Neuronal stem cell (in vitro differentiated cells): ENCODE results near the gene SEPHS1.

Experiments used
- DNase-seq: peaks from one replicate; pipeline ENCODE4 v3.0.0-alpha.2; 2013; ENCODE audit warnings: low spot score
- H2AFZ ChIP-seq: one replicate; pipeline ENCODE4 v1.6.1; 2013; ENCODE audit warnings: mild to moderate bottlenecking, low read length, inconsistent platforms
- H2AK5ac ChIP-seq: 2 replicates; pipeline ENCODE4 v1.6.1; 2013; ENCODE audit warnings: low read depth, mild to moderate bottlenecking, inconsistent platforms, low read length, moderate library complexity, mixed read lengths
- H2BK120ac ChIP-seq: 2 replicates; pipeline ENCODE4 v1.6.1; 2013; ENCODE audit warnings: low read depth, mild to moderate bottlenecking, inconsistent platforms, low read length, moderate library complexity, mixed read lengths
- H2BK12ac ChIP-seq: one replicate; pipeline ENCODE4 v1.6.1; 2013; ENCODE audit warnings: low read length, inconsistent platforms
- H2BK15ac ChIP-seq: 2 replicates; pipeline ENCODE4 v1.6.1; 2013; ENCODE audit warnings: mild to moderate bottlenecking, low read length, inconsistent platforms, mixed read lengths
- H2BK5ac ChIP-seq: one replicate; pipeline ENCODE4 v1.6.1; 2013; ENCODE audit warnings: inconsistent platforms, mild to moderate bottlenecking, low read length, moderate library complexity
- H3K14ac ChIP-seq: one replicate; pipeline ENCODE4 v1.6.1; 2013; ENCODE audit warnings: low read length, inconsistent platforms
- H3K18ac ChIP-seq: 2 replicates; pipeline ENCODE4 v1.6.1; 2013; ENCODE audit warnings: low read length, inconsistent platforms
- H3K23ac ChIP-seq: 2 replicates; pipeline ENCODE4 v1.6.1; 2013; ENCODE audit warnings: low read depth, mild to moderate bottlenecking, mixed read lengths, low read length, inconsistent platforms; ENCODE audit not compliant: poor library complexity
- H3K27ac ChIP-seq: replicated peaks from 3 replicates; pipeline ENCODE4 v1.5.1; 2013; ENCODE audit warnings: low read length, inconsistent platforms
- H3K27me3 ChIP-seq, 3 experiments: 2 replicates each; pipeline ENCODE4 v1.6.1; 2013; ENCODE audit warnings: low read length in 3 of 3, mild to moderate bottlenecking in 2 of 3, inconsistent platforms in 1 of 3, low read depth in 1 of 3, mixed read lengths in 1 of 3, moderate library complexity in 1 of 3; ENCODE audit not compliant: control insufficient read depth in 3 of 3, insufficient read depth in 3 of 3
- H3K36me3 ChIP-seq, 2 donors: replicated peaks in 1 of 2; 2 replicates each; pipeline ENCODE4 v1.6.1; 2013; ENCODE audit warnings: low read length in 2 of 2; ENCODE audit not compliant: control insufficient read depth in 2 of 2, insufficient read depth in 2 of 2
- H3K4ac ChIP-seq: 2 replicates; pipeline ENCODE4 v1.6.1; 2013; ENCODE audit warnings: inconsistent platforms, mild to moderate bottlenecking, low read length, moderate library complexity
- H3K4me1 ChIP-seq, 2 donors: 1 replicate in 1 of 2; 2 replicates in 1 of 2; pipeline ENCODE4 v1.6.1; 2013; ENCODE audit warnings: low read length in 2 of 2, low read depth in 1 of 2; ENCODE audit not compliant: control insufficient read depth in 2 of 2, insufficient read depth in 1 of 2
- H3K4me2 ChIP-seq: one replicate; pipeline ENCODE4 v1.6.1; 2013; ENCODE audit warnings: mild to moderate bottlenecking, low read length, inconsistent platforms; ENCODE audit not compliant: insufficient read depth, poor library complexity, severe bottlenecking
- H3K4me3 ChIP-seq, 2 donors: 2 replicates each; pipeline ENCODE4 v1.5.1; 2013; ENCODE audit warnings: low read length in 2 of 2, mild to moderate bottlenecking in 2 of 2, inconsistent platforms in 1 of 2, moderate library complexity in 1 of 2
- H3K79me1 ChIP-seq: one replicate; pipeline ENCODE4 v1.6.1; 2013; ENCODE audit warnings: low read depth, mild to moderate bottlenecking, inconsistent platforms, low read length, moderate library complexity
- H3K9ac ChIP-seq: one replicate; pipeline ENCODE4 v1.6.1; 2013; ENCODE audit warnings: mild to moderate bottlenecking, low read depth, low read length, inconsistent platforms; ENCODE audit not compliant: poor library complexity
- H3K9me3 ChIP-seq, 2 donors: replicated peaks in 1 of 2; 2 replicates each; pipeline versions ENCODE3 to v1.6.1; 2013; ENCODE audit warnings: low read length in 2 of 2, mild to moderate bottlenecking in 2 of 2, inconsistent platforms in 1 of 2, low read depth in 1 of 2, mixed read lengths in 1 of 2, moderate library complexity in 1 of 2; ENCODE audit not compliant: control insufficient read depth in 2 of 2, insufficient read depth in 1 of 2
- H4K8ac ChIP-seq: one replicate; pipeline ENCODE4 v1.6.1; 2013; ENCODE audit warnings: low read depth, mild to moderate bottlenecking, inconsistent platforms, low read length, moderate library complexity
- H4K91ac ChIP-seq: one replicate; pipeline ENCODE4 v1.6.1; 2013; ENCODE audit warnings: low read length, low read depth, mild to moderate bottlenecking, inconsistent platforms; ENCODE audit not compliant: poor library complexity
- WGBS, 2 donors: extraction: QIAGEN DNeasy Blood & Tissue Kit; methylation state at CpG; one replicate each; pipeline ENCODE4 v1.1.7; 2013; ENCODE audit warnings: missing lambda C conversion rate in 2 of 2, mixed read lengths in 1 of 2; ENCODE audit not compliant: insufficient read length in 2 of 2, insufficient replicate concordance in 1 of 2; ENCODE audit errors: extremely low coverage in 2 of 2; 5-methylcytosine and 5-hydroxymethylcytosine counted together

Gene SEPHS1

DNA sequence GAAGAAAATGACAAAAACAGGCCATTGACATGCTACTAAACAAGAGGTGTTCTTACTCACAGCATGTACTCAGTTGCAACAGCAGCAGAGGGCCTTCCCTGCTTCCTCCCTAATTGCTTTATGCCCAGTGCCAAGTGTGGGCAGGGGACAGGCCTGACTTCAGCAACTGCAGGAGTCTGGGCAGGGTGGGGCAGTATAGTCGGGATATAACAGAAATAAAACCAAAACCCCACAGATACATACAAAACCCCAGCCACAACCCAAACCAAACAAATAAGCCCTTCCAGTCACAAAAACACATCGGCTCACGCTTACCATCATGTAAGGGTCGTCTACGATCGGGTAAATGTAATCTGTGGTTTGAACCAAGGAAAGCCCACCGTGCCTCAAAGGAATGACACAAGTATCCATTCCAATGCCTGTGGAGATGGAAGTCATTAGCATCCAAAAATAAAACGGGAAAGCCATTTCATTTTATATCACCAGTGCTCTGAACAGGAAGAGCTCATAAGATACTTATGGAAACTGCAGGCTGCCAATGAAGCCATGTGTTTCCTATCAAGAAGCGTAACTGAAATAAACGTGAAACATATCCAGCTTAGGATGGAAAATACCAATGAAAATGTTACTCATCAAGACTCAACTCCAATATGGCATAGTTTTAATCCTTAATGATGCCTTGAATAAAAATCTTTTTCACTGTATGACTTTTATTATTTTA lies 9.5 kb downstream of the SEPHS1 start:
- peaks cover 15 to 95% of the 10 kb centered on the region in 2 donors for H3K36me3 ChIP-seq
- peaks cover 0 to 4% of the 10 kb centered on the region in 2 donors for H3K9me3 ChIP-seq
- H3K4me1 ChIP-seq = no peaks in the 10 kb centered on the region
- no peak overlapping the region for H4K8ac ChIP-seq
- DNase-seq = no peak
- H4K91ac ChIP-seq = no peak overlapping the region
- no peak overlapping the region for H2AK5ac ChIP-seq
- H2BK15ac ChIP-seq = no peak overlapping the region
- no peak overlapping the region for H3K4me2 ChIP-seq
- H3K27me3 ChIP-seq = no peaks in the 10 kb centered on the region
- no peak overlapping the region for H2BK5ac ChIP-seq
- no peak overlapping the region for H2AFZ ChIP-seq
- H2BK12ac ChIP-seq = no peak overlapping the region
- H3K4ac ChIP-seq = no peak overlapping the region
- H3K4me3 ChIP-seq = no peak overlapping the region
- no peak overlapping the region for H3K23ac ChIP-seq
- H3K9ac ChIP-seq = no peak overlapping the region
- no peak overlapping the region for H2BK120ac ChIP-seq
- H3K14ac ChIP-seq = no peak overlapping the region
- H3K27ac ChIP-seq = no peak overlapping the region
- WGBS, 2 donors = no CpG with 5 or more reads among the region's 10 CpGs
- no peak overlapping the region for H3K18ac ChIP-seq
- peaks cover 6% of the 10 kb centered on the region for H3K79me1 ChIP-seq

DNA sequence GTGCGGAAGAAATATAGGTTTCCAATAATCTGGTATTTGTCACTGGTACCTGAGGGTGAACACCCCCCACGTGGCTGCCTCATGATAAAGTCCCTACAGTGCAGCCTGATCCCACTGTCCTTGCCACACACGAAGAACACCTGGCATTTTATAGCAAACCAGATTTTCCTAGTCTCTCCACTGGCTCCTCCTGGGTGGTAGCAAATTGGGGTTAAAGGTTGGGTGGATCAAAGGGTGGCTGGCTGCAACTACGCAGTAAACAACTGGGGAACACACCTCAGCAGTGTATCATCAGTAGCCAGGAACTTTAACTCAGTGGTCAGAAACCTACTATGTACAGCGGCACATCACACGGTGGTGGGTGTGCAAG lies 10.3 kb downstream of the SEPHS1 start:
- H2AFZ ChIP-seq = no peak overlapping the region
- no peak overlapping the region for H3K9ac ChIP-seq
- H3K23ac ChIP-seq = no peak overlapping the region
- H2BK12ac ChIP-seq = no peak overlapping the region
- no peak overlapping the region for H3K27ac ChIP-seq
- no peaks in the 10 kb centered on the region for H3K27me3 ChIP-seq
- H3K79me1 ChIP-seq = peaks cover 6% of the 10 kb centered on the region
- no peak overlapping the region for H3K14ac ChIP-seq
- H3K4me1 ChIP-seq = no peaks in the 10 kb centered on the region
- peaks cover 14 to 95% of the 10 kb centered on the region in 2 donors for H3K36me3 ChIP-seq
- H2BK5ac ChIP-seq = no peak overlapping the region
- H3K4ac ChIP-seq = no peak overlapping the region
- H2AK5ac ChIP-seq = no peak overlapping the region
- H2BK15ac ChIP-seq = no peak overlapping the region
- H4K8ac ChIP-seq = no peak overlapping the region
- H2BK120ac ChIP-seq = no peak overlapping the region
- DNase-seq = no peak
- no peak overlapping the region for H4K91ac ChIP-seq
- no peak overlapping the region for H3K4me3 ChIP-seq
- no peak overlapping the region for H3K18ac ChIP-seq
- H3K4me2 ChIP-seq = no peak overlapping the region
- no CpG with 5 or more reads among the region's 6 CpGs for WGBS, 2 donors
- no peaks in the 10 kb centered on the region for H3K9me3 ChIP-seq

DNA sequence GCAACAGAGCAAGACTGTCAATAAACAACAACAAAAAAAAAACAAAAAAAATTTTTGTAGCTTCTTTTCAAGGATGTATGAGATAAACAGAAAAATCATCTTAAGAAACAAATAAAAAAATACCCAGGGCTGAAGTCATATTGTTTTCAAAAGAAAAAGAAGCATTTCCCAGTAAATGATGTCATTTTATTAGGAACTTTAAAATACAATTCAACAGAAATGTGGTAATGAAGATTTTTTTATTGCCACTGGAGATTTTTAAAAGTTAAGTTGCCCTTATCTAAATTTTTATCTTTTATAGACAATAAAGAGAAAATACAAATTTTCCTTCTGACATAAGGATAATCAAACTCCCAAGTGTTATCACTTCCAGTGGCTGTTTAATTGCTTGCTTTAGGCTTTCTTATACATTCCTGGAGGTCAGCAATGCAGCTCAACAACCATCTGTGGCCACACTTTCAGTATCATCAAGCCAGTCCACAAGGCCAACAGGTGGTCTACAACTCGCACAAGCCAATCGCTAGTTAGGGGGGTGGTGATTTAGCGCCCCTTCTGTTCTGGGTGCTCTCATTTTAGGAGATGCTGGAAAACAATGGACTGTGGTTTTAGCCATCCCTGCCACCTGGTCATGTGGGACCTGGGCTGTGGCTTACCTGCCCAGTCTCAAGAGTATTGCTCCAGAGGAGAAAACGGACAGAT lies 10.8 kb downstream of the SEPHS1 start:
- Histone ChIP-seq H4K91ac (no peak overlapping the region), H3K4ac (no peak overlapping the region), H3K9me3 (peaks cover 0 to under 1% of the 10 kb centered on the region in 2 donors), H2AK5ac (no peak overlapping the region), H3K36me3 (peaks cover 14 to 94% of the 10 kb centered on the region in 2 donors), H3K18ac (no peak overlapping the region), H4K8ac (no peak overlapping the region), H3K4me1 (no peaks in the 10 kb centered on the region), H2BK12ac (no peak overlapping the region), H3K79me1 (peaks cover 6% of the 10 kb centered on the region), H3K27me3 (no peaks in the 10 kb centered on the region), H3K4me3 (no peak overlapping the region), H2BK15ac (no peak overlapping the region), H3K14ac (no peak overlapping the region), H2AFZ (no peak overlapping the region), H3K23ac (no peak overlapping the region), H2BK5ac (no peak overlapping the region), H3K9ac (no peak overlapping the region), H2BK120ac (no peak overlapping the region), H3K4me2 (no peak overlapping the region), H3K27ac (no peak overlapping the region)
- WGBS, 2 donors = no CpG with 5 or more reads among the region's 4 CpGs
- no peak for DNase-seq

DNA sequence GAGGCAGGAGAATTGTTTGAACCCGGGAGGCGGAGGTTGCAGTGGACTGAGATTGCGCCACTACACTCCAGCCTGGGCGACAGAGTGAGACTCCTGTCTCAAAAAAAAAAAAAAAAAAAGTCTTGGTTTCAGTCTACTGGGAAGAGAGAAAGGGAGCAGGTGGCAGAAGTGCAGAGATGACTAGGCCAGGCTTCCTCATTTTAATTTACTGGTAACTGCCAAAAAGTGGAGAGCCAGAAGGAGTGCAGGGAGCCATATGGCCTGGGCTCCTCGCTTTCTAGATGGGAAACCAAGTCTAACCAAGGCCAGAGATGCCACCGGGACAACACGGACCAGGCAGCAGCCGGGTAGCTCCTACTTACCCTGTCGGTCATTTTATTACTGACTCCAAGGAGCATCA lies 12.2 kb downstream of the SEPHS1 start:
- no peak overlapping the region for H4K91ac ChIP-seq
- no peaks in the 10 kb centered on the region for H3K4me1 ChIP-seq
- no peak overlapping the region for H3K23ac ChIP-seq
- H3K18ac ChIP-seq = no peak overlapping the region
- no peak overlapping the region for H2BK5ac ChIP-seq
- H3K4me2 ChIP-seq = no peak overlapping the region
- no peak overlapping the region for H2AK5ac ChIP-seq
- peaks cover 6% of the 10 kb centered on the region for H3K79me1 ChIP-seq
- H3K27ac ChIP-seq = no peak overlapping the region
- WGBS, 2 donors = no CpG with 5 or more reads among the region's 9 CpGs
- DNase-seq = no peak
- no peak overlapping the region for H3K9ac ChIP-seq
- H3K14ac ChIP-seq = no peak overlapping the region
- H3K36me3 ChIP-seq = peaks cover 22 to 100% of the 10 kb centered on the region in 2 donors
- H3K4ac ChIP-seq = no peak overlapping the region
- no peak overlapping the region for H3K4me3 ChIP-seq
- no peak overlapping the region for H2BK15ac ChIP-seq
- no peak overlapping the region for H2AFZ ChIP-seq
- no peaks in the 10 kb centered on the region for H3K27me3 ChIP-seq
- no peak overlapping the region for H2BK12ac ChIP-seq
- H3K9me3 ChIP-seq = peaks cover 0 to 10% of the 10 kb centered on the region in 2 donors
- no peak overlapping the region for H2BK120ac ChIP-seq
- no peak overlapping the region for H4K8ac ChIP-seq
